Myocyte (in vitro differentiated cells): ENCODE results near the gene PODNL1. TPM values are rescaled to one million over a fixed set of nuclear protein-coding genes. Genes with fewer than 3 reads are reported as not detected.

ENCODE experiments used
- DNase-seq: peaks from one replicate; pipeline ENCODE4 v3.0.0-alpha.2; 2012; ENCODE audit warnings: low read depth
- total RNA-seq: library from RNA; depleted of rRNA; stranded (reverse); fragments of >200 nt; gene quantifications from 2 replicates; pipeline ENCODE4 v1.2.3, GENCODE V29; 2014

Gene PODNL1
- total RNA-seq, 1 donor from 2014 or later: 2.0 TPM

GRCh38 chr19:13899393-13899792 lies 38.8 kb downstream of the PODNL1 start:
- DNase-seq: no peak

- DNase-seq: no peak
These were observed 42.0 kb downstream of the PODNL1 start for GRCh38 chr19:13896227-13896626.

- DNase-seq: no peak
These were observed 43.7 kb downstream of the PODNL1 start for GRCh38 chr19:13894552-13894951.

- no peak for DNase-seq
These were observed 45.3 kb downstream of the PODNL1 start for GRCh38 chr19:13892870-13893269.

- no peak for DNase-seq
These were observed 48.1 kb downstream of the PODNL1 start for GRCh38 chr19:13890136-13890535.

GRCh38 chr19:13888281-13888680 lies 49.9 kb downstream of the PODNL1 start:
- no peak for DNase-seq

GRCh38 chr19:13887517-13887916 lies 50.7 kb downstream of the PODNL1 start:
- peak; percentile 66 for DNase-seq

- no peak for DNase-seq
These were observed 51.2 kb downstream of the PODNL1 start for GRCh38 chr19:13887018-13887436.

GRCh38 chr19:13885826-13886365 lies 52.3 kb downstream of the PODNL1 start:
- DNase-seq: no peak

- DNase-seq: no peak
These were observed 53.3 kb downstream of the PODNL1 start for GRCh38 chr19:13884726-13885591.

- no peak for DNase-seq
These were observed 54.6 kb downstream of the PODNL1 start for GRCh38 chr19:13883516-13884064.

- no peak for DNase-seq
These were observed 55.4 kb downstream of the PODNL1 start for GRCh38 chr19:13882836-13883235.

- no peak for DNase-seq
These were observed 55.8 kb downstream of the PODNL1 start for GRCh38 chr19:13882419-13882795.

GRCh38 chr19:13881692-13882418 lies 56.4 kb downstream of the PODNL1 start:
- peak; percentile 87 for DNase-seq

GRCh38 chr19:13881251-13881691 lies 56.9 kb downstream of the PODNL1 start:
- peak; percentile 89 for DNase-seq

Other genes starting within 250 kb of the PODNL1 start
- gene MRI1, start 173.9 kb downstream of the PODNL1 start, total RNA-seq: 36.0 and 37.2 TPM in 2 replicates
- 147 and 150 TPM in 2 replicates for gene C19orf53, start 164.0 kb downstream of the PODNL1 start, total RNA-seq
- gene ZSWIM4, start 143.0 kb downstream of the PODNL1 start, total RNA-seq: 6.4 and 14.9 TPM in 2 replicates
- 0.83 TPM in 1 of 2 replicates, not detected in the other for gene NANOS3, start 61.3 kb downstream of the PODNL1 start, total RNA-seq
- gene BRME1, start 32.3 kb downstream of the PODNL1 start, total RNA-seq: 0.43 and 1.0 TPM in 2 replicates
- gene CC2D1A, start 32.2 kb downstream of the PODNL1 start, total RNA-seq: 15.9 and 23.7 TPM in 2 replicates
- gene DCAF15, start 14.1 kb upstream of the PODNL1 start, total RNA-seq: 13.7 and 15.8 TPM in 2 replicates
- 2.0 and 2.5 TPM in 2 replicates for gene RFX1, start 67.9 kb upstream of the PODNL1 start, total RNA-seq
- gene RLN3, start 89.7 kb upstream of the PODNL1 start, total RNA-seq: not detected in 2 replicates
- gene IL27RA, start 93.3 kb upstream of the PODNL1 start, total RNA-seq: 0.32 TPM in 1 of 2 replicates, not detected in the other
- not detected in 2 replicates for gene PALM3, start 123.7 kb upstream of the PODNL1 start, total RNA-seq
- gene MISP3, start 134.4 kb upstream of the PODNL1 start, total RNA-seq: 2.7 and 3.0 TPM in 2 replicates
- not detected in 2 replicates for gene C19orf67, start 147.4 kb upstream of the PODNL1 start, total RNA-seq
- 25.9 and 41.0 TPM in 2 replicates for gene SAMD1, start 152.3 kb upstream of the PODNL1 start, total RNA-seq
- 84.3 and 87.2 TPM in 2 replicates for gene PRKACA, start 179.3 kb upstream of the PODNL1 start, total RNA-seq
- 0.26 and 0.67 TPM in 2 replicates for gene ASF1B, start 198.2 kb upstream of the PODNL1 start, total RNA-seq